HT-29 (cell line): ENCODE measurements around the gene NPHP1. TPM values are rescaled to one million over a fixed set of nuclear protein-coding genes. Genes with fewer than 3 reads are reported as not detected.
A peak's percentile ranks its signal among the peaks of the same experiment; 100 is the strongest.
"Not testable (repeated sequence)": the region's sequence is repeated elsewhere in the genome, so short reads cannot be mapped to it uniquely, and the experiment has no call there.

Experiments
- DNase-seq: peaks from one replicate; pipeline ENCODE4 v3.0.0-alpha.2; 2015; ENCODE audit warnings: low spot score
- total RNA-seq: library from RNA; depleted of rRNA; stranded (reverse); fragments of >200 nt; shearing (Covaris generic); gene quantifications from 2 replicates; pipeline ENCODE4 v1.2.3, GENCODE V29; 2014

NPHP1 gene
- total RNA-seq, 1 experiment from 2014 or later = 0.92 TPM

DNA sequence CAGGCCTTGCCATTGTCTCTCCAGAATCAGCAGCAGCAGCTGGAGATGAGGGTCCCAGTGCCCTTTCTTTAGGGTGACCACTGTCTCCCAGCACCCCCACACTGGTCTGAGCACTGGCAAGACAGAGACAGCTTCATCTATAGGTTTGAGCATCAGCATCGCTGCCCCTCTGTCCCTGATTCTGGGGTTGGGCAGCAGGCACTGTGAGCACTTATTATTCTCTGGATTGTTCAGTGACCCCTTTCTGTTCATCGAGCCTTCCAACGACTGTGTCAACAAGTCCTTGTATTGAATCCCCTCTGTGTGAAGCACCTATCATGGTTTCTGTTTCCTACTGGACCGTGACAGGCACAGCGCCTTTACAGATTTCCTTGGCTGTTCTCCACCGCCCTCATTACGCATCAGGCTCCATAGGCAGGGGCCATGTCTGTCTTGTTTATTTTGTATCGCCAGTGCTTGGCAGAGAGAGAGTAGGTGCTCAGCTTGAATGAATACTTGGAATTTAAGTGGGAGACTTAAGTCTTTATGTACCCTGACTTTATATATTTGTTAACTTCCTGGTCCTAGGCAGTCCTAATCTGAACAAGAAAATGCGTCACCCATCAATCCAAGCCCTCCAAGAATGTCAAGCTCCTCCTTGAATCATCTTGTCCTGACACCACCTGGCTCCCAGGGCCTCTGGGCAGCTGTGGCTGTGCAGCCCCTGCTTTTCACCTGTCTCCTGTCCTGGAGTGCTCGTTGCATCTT lies 100.6 kb downstream of the NPHP1 start:
- no peak for DNase-seq

DNA sequence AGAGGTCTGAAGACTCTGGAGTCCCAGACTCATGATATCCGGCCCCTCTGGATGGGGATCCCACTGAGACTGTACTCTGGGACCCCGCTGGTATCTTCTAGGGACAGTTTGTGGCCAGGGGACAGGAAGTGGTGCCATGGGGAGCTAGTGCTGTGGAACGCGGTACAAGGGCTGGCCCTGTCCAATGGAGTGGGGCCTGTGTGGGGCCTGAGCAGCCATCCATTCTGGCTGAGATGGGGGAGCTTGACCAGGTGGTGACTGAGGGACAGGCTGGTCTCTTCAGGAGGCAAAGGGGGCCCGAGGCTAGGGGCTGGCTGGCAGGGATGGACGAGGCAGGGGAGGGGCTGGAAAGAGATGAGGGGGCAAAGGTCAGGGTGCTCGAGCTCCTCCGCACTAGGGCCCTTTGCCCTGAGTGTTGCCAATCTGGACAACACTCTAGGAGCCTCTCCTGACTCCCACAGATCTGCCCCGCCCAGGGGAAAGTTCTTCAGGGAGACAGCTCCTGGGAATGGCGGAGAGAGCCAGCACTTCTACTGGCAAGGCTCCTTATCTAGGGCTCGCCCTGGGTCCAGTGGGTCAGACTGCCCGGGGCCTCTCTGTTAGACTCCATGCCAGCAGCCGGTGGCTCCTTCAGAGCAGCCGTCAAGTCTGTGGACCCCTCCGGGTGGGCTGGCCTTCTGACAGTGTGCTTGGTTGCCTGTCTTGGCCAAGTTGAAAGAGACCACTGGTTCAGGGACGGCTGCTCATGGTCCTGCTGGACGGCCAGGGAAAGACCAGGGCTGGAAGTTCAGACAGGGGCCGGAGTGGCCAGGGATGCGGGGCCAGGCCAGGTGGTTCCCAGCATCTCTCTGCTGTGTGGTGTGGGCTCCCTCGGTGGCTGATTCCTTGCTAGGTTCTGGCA lies 101.5 kb downstream of the NPHP1 start:
- DNase-seq = no peak

DNA sequence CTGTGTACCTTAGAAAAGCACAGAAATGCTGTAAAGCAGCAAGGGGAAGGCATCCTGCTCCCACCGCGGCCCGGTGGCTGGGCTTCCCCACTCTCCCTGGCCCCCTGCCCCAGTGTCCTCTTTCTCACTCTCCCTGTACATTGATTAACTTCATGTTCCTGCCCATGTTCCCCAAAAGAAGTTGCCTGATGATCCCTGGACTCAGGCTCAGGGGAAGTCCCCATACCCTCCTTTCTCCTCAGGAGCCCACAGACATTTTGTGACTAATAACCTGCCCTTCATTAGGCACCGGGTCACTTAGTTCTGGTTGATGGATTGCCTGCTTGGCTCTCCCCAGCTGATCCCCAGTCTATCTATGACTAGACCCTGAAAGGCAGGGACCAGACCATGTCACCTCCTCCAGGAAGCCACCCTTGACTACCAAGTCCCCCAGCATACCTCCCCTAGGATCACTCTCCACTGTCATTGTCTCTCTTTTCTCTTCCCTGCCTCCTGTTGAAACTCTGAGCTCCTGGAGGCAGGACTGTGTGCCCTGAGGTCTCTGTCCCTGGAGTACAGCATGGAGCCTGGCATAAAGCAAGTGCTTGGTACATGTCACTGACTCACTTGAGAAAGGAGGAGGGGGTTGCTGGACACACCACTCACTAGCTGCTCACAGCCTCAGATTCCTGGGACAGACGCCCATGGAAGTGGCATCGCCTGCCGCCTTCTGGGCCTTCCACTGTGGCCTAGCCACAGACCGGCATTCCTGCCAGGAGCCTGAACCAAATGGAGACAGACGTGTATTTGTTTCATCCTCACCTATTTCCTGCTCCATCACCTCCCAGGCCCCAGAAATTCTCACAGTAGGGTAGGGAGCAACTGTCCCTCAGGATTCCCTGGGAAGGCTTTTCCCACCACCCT lies 102.7 kb downstream of the NPHP1 start:
- DNase-seq = no peak

DNA sequence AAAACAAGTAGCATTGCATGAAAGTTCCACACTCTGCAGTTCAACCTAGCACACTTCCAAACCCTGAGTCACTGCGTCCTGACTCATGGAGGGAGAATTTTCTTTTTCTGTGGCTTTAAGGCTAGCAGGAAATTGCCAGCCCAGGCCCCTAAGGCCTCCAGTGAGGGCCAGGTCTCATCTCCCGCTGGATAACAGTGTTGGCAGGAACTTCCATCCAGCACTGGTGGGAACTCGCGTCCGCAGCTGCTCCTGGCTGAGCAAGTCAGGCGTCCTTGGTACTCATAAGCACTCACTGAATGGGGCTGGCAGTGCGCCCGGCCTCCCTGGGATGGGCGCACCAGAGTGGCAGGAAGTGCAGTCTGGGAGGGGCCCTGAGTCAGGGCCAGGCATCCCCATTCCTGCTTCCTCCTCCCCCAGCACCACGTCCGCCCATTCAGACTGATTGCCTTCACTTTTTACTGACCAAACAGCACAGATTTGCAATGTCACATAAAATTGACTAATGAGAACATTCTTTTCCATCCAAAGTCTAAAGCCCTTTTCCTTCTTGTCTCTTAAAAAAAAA lies 103.5 kb downstream of the NPHP1 start:
- peak; percentile 98 for DNase-seq

DNA sequence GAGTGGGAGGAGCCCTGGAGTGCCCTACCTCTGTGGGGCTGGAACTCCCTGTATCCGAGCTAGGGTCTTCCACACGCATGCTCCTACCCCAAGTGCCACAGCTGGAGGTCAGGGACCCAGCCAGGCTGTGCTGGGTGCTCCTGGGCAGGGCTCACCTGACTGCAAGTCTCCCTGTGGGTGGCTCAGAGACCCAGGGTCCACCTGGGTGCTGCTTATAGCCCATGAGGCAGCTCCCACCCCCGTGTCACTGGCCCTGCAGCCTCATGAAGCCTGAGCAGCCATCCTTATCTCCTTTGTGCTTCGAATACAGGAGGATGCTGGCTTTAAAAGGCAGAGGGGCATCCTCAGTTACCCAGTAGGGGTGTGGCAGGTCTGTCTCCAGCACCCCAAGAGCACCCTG lies 103.9 kb downstream of the NPHP1 start:
- not testable (repeated sequence) for DNase-seq

DNA sequence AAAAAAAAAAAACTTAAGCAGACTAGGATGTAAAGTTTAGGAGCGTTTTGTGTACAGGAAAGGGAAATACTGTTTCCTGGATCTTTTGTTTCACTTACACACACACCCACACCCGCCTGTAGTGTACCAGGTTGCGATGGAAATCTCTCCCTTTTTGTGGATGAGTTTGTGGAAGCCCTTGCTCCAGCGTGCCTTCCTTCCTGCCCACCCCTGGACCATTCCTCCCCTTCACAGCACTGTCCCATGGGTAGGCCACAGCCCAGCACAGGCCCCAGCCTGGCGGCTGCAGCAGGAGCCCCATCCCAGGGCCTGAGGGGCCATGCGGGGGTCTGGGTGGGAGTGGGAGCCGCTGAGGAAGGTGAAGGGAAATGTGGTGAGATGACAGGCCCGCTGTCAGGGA lies 104.3 kb downstream of the NPHP1 start:
- DNase-seq = no peak

DNA sequence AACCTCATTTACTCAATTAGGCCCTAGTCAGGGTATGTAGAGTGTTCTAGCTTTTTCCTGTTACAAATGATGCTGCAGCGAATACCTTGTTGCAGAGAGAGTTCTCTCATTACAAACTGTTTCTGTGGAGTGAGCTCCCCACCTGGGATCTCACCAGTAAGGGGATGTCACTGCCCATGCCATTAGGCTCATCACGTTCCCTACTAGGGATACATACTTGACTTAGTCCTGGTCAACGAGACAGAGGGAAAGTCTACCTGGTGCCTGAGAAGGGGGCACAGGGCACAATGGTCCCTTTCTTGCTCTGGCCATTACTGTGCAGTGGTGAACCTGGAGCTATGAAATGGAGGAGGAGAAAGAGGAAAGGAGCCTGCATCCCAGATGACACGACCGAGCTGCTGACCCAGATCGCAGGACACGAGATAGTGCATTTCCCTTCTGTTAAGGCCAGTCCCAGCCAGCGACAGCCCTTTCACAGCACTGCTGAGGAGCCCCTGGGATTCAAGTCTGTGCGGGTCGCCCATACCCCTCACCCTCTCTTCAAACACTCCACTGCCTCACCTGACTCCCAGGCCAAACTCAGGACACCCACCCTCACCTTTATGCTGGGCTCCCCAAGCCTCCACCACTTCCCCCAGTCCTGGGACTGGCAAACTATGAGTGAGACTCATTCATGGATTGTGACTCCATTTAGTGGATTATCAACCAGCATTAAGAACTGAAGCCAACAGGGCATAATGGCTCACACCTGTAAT lies 105.2 kb downstream of the NPHP1 start:
- DNase-seq = no peak

DNA sequence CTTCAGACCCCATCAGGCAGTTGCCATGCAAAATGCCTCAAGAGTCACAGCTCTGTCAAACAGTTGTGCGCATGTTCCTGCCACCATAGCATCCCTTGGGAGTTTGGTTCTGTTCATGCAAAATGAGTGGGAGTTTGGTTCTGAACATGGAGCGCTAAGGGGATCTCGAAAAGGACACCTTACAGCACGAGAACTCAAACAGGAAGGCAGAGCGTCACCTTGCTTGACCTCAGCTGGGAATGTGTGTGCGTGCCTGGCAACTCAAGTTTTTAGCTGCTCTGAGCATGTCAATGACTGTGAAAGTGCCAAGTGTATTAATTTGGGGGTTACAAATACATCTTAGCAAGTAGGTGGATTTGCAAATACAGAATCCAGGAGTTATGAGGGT lies 105.8 kb downstream of the NPHP1 start:
- DNase-seq = no peak

DNA sequence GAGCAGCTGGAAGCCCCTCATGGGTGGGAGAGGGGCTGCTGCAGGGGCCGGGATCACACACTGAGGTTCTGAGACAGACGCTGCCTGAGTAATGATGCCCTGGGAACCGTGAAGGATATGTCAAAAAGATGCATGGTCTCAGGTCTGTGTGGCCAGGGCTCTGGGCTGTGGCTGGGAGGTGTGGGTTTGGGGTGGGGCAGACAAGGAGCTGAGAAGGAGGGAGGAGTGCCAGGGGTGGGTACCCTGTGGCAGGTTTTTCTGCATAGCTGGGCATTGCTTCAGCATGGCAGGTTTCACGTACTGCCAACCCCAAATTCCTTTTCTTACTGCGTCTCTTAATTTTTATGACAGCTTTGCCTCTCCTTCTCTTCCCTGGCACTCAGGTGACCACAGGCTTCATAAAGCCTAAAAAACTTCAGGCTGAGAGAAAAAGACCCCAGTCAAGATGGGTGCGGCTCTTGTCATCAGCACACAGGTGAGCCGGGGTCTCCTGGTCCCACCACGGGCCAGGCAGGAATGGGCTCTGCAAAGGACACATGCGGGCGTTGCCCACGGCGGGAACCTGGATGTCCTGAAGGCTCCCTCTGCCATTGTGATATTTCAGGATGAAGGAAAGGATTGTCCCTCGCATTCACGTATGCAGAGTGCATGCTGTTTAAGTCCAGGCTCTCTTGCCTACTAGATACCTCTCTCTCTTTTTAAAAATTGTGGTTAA lies 107.2 kb downstream of the NPHP1 start:
- peak; percentile 73 for DNase-seq

DNA sequence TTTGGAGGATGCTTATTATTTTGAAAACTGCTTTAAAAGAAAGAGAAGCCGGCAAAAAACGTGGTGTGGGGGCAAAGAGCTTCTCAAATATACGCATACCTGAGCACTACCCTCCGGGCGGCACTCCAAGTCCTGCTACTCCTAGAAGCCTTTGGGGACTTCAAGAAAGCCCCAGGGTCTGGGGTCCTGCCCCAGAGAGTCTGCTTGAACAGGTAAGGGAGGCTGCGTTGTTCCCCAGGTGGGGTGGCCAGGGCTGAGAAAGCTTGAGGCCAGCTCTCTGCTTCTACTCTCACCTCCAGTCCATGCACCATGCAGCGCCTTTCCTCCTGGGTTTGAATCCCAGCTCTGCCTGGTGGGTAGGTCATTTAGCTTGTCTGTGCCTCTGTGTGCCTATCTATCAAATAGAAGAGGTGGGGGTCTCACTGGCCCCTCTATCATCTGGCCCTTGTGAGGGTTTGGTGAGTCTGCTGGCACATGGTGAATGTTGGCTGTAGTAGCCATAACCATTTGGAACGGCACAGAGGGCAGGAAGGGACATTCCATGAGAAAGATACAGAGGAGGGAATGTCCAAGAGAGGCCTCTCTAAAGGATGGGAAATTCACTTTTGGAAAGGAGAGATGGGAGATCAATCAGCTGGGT lies 108.7 kb downstream of the NPHP1 start:
- no peak for DNase-seq

DNA sequence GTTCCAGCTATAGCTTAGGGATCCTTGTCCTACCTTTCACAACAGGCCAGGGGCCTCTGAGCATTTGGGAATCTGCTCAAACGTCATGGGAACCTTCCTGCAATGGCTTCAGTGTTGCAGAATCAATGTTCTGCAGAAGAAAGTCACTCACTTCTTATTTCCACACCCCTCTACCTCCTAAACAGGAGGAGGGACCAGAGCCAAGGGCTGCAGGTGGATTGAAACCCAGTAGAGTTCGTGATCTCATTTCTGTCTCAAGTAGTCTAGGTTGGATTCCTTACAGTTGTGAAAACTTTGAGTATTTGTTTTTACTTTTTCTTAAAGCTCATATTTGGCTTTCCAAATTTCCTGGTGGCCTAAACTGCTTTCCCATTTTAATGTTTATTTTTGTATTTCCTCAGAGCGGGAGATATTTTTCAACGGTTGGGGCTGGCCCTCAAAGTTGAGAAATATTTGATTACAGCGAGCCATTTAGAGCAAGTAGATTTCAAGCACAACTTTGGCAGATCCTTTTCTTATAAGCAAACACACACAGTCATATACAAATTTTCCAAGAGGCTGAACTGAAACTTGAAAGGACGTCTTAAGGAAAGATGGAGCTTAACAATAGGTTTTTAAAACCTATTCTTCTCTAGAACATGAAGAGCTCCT lies 109.8 kb downstream of the NPHP1 start:
- DNase-seq = not testable (repeated sequence)

DNA sequence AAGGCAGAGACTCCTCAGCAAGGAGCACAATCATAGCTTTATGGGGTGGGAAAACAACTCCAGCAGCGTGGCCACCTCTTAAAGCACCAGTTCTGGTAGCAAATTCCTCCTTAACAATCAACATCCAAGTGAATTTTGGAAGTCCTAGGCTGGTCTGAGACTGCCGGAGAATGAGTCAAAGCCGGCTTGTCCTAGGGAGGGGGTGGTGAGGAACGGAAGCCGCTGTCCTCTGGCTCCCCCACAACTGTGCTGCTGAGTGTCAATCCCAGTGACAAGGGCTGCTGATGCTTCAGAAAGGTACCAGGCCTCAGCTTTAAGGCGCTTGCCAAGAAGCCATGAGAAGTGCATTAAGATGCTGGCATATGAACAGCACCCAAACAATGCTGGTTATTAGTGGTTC lies 110.9 kb downstream of the NPHP1 start:
- not testable (repeated sequence) for DNase-seq

DNA sequence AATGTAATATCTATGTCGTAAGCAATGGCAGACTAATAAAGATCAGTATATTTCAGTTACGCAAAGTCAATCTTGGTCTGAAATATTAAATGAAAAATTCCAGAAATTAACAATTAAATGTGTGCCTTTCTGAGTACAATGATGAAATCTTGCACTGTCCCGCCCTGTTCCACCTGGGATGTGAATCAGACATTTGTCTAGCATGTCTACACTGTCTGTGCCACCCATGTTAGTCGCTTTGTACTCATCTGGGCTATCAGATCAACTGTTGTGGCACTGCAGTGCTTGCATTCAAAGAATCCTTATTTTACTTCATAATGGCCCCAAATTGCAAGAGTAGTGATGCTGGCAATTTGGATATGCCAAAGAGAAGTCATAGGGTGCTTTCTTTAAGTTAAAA lies 114.6 kb downstream of the NPHP1 start:
- not testable (repeated sequence) for DNase-seq

DNA sequence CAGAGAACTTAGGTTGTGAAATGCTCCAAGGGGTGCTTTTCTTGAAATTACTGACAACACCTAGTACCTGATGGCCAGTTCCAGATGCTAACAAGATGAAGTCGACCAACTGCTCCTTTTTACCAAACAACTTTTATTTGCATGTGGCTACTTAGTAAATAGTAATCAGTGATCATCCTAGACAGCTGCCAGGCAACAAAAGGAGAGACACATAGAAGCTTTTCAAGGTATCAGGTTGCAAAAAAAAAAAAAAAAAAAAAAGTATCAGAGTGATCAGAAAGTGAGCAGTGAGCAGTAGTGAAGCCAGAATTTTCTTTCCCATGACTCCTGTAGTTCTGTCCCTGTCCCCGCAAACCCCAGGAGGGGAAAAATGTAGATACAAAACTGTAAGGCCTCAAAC lies 121.1 kb downstream of the NPHP1 start:
- not testable (repeated sequence) for DNase-seq

DNA sequence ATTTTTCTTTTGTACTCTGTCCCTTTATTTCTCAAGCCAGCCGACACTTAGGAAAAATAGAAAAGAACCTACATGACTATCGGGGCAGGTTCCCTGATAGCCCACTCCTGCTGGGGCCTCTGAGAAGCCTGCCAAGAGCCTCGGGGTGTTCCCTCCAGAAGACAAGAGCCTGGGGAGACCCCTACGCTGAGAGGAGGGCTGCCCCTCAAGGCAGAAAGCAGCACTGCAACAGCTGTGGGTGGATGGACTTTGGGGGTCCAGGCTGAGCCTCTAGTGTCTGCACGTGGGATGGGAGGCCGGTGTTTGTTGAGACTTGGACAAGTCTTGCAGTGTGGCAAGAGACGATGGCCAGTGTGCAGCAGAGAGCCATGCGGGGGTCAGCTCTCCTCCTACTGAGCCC lies 121.7 kb downstream of the NPHP1 start:
- DNase-seq = not testable (repeated sequence)

DNA sequence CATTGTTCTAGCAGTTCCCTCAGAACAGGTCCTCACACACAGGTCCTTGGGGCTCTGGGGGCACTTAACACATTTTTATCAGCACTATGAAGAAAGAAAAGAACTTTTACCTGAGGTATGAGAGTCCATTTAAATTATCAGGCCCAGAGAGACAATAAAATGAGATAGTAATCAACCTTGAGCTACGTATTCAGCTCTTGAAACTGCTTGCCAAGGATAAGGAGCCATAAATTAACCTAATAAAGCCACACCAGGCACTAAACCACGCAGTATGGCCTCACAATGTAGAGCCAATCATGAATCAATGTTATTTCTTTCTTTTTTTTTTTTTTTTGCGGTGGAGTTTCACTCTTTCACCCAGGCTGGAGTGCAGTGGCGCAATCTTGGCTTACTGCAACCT lies 126.7 kb downstream of the NPHP1 start:
- not testable (repeated sequence) for DNase-seq

DNA sequence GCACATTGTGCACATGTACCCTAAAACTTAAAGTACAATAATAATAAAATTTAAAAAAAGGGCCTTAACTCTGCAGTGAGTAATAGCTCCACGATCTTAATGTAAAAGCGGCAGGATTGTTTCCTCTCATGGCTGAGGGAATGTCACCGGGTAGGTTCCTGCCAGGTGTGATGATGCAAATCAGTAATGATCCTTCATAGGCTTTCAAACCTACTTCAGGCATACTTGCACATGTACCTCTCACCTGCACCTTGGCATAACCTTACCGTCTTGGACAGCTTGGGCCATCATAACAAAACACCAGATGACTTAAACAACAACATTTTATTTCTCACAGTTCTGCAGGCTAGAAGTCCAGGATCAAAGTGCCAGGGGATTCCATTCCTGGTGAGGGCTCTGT lies 128.9 kb downstream of the NPHP1 start:
- not testable (repeated sequence) for DNase-seq
